B cell (primary cell): ENCODE results near the gene ARL3.

Experiments
- EZH2 ChIP-seq: IDR thresholded peaks from 2 replicates; pipeline ENCODE4 v1.6.1; 2012; ENCODE audit warnings: borderline replicate concordance, low read depth, mild to moderate bottlenecking, moderate library complexity, low read length; ENCODE audit not compliant: insufficient read depth, poor library complexity, severe bottlenecking
- TF ChIP-seq, protein P1 (sequence below): fragments of 200-600 bp; IDR thresholded peaks from one replicate; pipeline ENCODE4 v1.8.0; 2022; ENCODE audit warnings: antibody characterized with exemption, mild to moderate bottlenecking

DNA sequence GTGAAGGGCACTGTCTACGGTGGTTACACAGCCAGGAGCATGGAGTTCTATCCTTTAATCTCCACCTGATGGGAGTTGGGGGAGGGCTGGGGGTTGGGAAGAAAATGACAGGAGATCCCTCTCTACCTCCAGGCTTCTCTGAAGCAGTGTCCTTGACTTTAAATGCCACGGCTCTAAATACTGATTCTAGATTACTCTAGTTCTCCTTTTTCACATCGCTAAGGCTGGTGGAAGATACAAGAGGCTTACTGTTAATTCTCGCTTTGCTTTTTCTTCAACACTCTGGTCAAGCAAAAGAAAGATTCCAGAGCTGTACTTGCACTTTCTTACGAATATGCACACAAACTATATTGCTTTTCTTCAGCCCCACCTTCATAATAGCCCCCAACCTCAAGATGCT, 30.5 kb downstream of the ARL3 start:
- TF ChIP-seq, protein P1, sequence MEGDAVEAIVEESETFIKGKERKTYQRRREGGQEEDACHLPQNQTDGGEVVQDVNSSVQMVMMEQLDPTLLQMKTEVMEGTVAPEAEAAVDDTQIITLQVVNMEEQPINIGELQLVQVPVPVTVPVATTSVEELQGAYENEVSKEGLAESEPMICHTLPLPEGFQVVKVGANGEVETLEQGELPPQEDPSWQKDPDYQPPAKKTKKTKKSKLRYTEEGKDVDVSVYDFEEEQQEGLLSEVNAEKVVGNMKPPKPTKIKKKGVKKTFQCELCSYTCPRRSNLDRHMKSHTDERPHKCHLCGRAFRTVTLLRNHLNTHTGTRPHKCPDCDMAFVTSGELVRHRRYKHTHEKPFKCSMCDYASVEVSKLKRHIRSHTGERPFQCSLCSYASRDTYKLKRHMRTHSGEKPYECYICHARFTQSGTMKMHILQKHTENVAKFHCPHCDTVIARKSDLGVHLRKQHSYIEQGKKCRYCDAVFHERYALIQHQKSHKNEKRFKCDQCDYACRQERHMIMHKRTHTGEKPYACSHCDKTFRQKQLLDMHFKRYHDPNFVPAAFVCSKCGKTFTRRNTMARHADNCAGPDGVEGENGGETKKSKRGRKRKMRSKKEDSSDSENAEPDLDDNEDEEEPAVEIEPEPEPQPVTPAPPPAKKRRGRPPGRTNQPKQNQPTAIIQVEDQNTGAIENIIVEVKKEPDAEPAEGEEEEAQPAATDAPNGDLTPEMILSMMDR: no peak
- TF ChIP-seq EZH2: no peak
